Activated CD4-positive, alpha-beta memory T cell treated with anti-CD3 and anti-CD28 coated beads, Interleukin-2, amount 10 ng/mL, durations not matched to agents 7 days and 5 days (primary cell): ENCODE measurements around the gene FGB. TPM values are rescaled to one million over a fixed set of nuclear protein-coding genes. Genes with fewer than 3 reads are reported as not detected.

Experiments
- CTCF ChIA-PET: fragments of 350-600 bp; sonication (Branson Sonifier 250); formaldehyde crosslinking; loops from one replicate; lab custom pipeline; 2021; ENCODE audit warnings: antibody characterized with exemption, inconsistent platforms; lab: Charles Lee
- POLR2A ChIA-PET: fragments of 350-600 bp; sonication (Branson Sonifier 250); formaldehyde crosslinking; loops from one replicate; lab custom pipeline; 2021; ENCODE audit warnings: antibody characterized with exemption; lab: Charles Lee
- DNase-seq: peaks from one replicate; pipeline ENCODE4 v3.0.0-alpha.2; 2020
- H3K27ac Mint-ChIP-seq: one replicate; pipeline ENCODE4 v1.8.0; 2021; ENCODE audit warnings: mild to moderate bottlenecking, mixed read lengths
- H3K27me3 Mint-ChIP-seq: one replicate; pipeline ENCODE4 v1.8.0; 2021; ENCODE audit warnings: mixed read lengths
- H3K36me3 Mint-ChIP-seq: one replicate; pipeline ENCODE4 v1.8.0; 2021; ENCODE audit warnings: low read depth, mixed read lengths
- H3K4me1 Mint-ChIP-seq: one replicate; pipeline ENCODE4 v1.8.0; 2021; ENCODE audit warnings: mixed read lengths
- H3K4me3 Mint-ChIP-seq: one replicate; pipeline ENCODE4 v1.8.0; 2021; ENCODE audit warnings: mild to moderate bottlenecking, mixed read lengths
- H3K9me3 Mint-ChIP-seq: one replicate; pipeline ENCODE4 v1.8.0; 2021; ENCODE audit warnings: mixed read lengths
- total RNA-seq, 2 experiments: library from RNA; stranded (reverse); gene quantifications; one replicate each; pipeline ENCODE4 v1.2.3, GENCODE V29; 2021

Gene FGB
- total RNA-seq, 2 experiments from 2014 or later: not detected

DNA sequence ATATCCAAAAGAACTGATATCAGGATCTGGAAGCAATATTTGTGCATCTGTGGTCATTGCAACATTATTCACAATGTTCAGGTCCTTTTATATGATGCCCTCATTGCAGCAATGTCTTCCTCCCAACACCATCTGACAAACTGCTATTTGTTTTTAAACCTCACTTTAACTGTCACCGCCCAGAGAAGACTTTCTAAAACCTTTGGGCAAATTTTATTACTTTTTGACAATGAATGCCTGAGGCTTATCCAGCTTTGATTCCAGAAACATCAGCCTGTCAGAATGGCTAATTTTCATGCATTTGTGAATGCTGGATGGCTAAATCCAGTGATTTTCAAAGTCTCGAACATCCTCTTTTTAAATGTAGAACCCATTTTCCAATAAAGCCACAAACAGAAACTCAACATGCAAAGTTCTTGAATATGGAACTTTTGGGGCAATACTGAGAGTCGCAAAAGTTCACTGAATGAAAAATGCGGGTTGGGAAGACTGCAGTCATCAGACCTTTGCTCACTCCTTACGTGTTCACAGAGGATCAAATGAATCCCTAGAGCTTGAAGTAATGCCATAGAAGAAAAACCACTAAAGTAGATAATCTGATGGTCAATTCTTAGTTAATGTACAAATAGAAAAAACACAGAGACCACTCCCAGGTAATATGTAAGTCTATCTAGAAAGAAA lies 10.5 kb downstream of the FGB start:
- no peaks in the 10 kb centered on the region for H3K4me1 Mint-ChIP-seq
- ChIA-PET POLR2A (interaction anchor here (1.0 kb wide), 1 partner anchor 22 kb away, joined by 3 read pairs; no protein-coding TSS in a partner anchor), CTCF (interaction anchor here (1.2 kb wide), 1 partner anchor 21 kb away, joined by 3 read pairs; no protein-coding TSS in a partner anchor)
- H3K36me3 Mint-ChIP-seq: no peaks in the 10 kb centered on the region
- H3K4me3 Mint-ChIP-seq: no peak overlapping the region
- H3K27ac Mint-ChIP-seq: no peak overlapping the region
- DNase-seq: no peak
- no peaks in the 10 kb centered on the region for H3K9me3 Mint-ChIP-seq
- H3K27me3 Mint-ChIP-seq: peaks cover 5% of the 10 kb centered on the region

DNA sequence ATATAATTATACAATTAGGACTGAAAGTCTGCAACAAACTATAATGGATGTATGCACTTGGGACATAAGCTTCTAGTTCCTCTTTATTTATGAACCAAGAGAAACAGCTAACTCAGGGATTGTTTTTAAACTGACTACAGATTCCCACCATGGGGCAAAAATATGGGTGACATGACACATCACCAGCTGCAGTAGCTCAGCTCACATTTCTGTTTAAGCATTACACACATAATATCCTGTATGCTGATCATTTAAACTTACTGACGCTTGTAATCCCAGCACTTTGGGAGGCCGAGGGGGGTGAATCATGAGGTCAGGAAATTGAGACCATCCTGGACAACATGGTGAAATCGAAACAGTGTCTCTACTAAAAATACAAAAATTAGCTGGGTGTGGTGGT lies 11.5 kb downstream of the FGB start:
- POLR2A ChIA-PET: no interaction called here
- Mint-ChIP-seq H3K27ac (no peak overlapping the region), H3K4me1 (no peaks in the 10 kb centered on the region), H3K9me3 (no peaks in the 10 kb centered on the region), H3K4me3 (no peak overlapping the region), H3K36me3 (no peaks in the 10 kb centered on the region), H3K27me3 (peaks cover 9% of the 10 kb centered on the region)
- CTCF ChIA-PET: interaction anchor here (1.2 kb wide), 1 partner anchor 22 kb away, joined by 3 read pairs; no protein-coding TSS in a partner anchor
- DNase-seq: no peak

DNA sequence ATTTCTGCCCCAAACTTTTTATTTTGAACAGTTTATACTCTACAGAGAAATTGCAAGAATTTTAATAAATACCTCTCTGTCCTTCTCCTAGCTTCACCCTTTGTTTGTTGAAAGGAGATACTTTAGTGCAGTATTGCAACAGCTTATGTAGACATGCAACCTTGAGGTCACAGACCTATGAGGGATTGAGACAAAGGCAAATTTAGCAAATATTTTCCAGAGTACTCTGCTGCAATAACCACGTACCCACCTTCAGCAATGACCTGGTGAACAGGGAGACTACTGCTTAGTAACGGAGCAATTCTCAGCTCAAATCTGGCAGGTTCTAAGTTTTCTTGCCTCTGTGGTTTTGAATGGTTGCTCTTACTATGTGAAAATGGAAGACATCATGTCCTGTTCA lies 14.5 kb downstream of the FGB start:
- POLR2A ChIA-PET: no interaction called here
- peaks cover 9% of the 10 kb centered on the region for H3K27me3 Mint-ChIP-seq
- H3K4me3 Mint-ChIP-seq: no peak overlapping the region
- H3K27ac Mint-ChIP-seq: no peak overlapping the region
- DNase-seq: no peak
- H3K36me3 Mint-ChIP-seq: no peaks in the 10 kb centered on the region
- no peaks in the 10 kb centered on the region for H3K9me3 Mint-ChIP-seq
- H3K4me1 Mint-ChIP-seq: no peaks in the 10 kb centered on the region
- CTCF ChIA-PET: no interaction called here

DNA sequence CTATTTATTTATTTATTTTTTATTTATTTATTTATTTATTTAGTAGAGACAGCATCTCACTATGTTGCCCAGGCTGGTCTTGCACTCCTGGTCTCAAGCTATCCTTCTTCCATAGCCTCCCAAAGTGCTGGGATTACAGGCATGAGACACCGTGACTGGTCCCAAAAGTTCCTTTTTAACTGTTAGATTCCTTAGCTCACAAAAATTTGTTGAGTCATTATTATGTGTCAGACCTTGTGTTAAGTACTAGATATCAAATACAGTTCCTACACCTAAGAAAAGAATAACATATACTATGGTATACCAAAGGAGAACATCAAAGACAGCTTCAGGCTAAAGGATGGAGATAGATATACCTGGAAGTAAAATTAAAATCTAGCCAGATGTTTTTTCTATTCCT lies 16.1 kb downstream of the FGB start:
- no peak for DNase-seq
- ChIA-PET CTCF (no interaction called here), POLR2A (no interaction called here)
- no peak overlapping the region for H3K4me3 Mint-ChIP-seq
- H3K9me3 Mint-ChIP-seq: no peaks in the 10 kb centered on the region
- no peaks in the 10 kb centered on the region for H3K4me1 Mint-ChIP-seq
- peaks cover 9% of the 10 kb centered on the region for H3K27me3 Mint-ChIP-seq
- H3K27ac Mint-ChIP-seq: no peak overlapping the region
- H3K36me3 Mint-ChIP-seq: no peaks in the 10 kb centered on the region

DNA sequence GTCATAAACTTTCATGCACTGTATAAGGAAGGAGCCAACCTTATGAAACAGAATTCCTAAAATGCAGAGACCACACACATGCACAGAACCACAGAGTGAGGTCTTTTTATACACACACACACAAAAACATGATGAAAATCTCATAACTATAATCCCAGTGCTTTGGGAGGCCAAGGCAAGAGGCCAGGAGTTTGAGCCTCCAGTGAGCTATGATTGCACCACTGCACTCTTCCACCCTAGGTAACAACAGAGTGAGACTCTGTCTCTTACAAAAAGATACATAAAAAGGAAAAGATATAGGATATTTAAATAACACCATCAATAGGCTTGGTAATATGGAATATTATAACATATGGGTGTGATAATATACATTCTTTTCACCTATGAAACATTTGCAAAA lies 17.1 kb downstream of the FGB start:
- POLR2A ChIA-PET: no interaction called here
- no peak overlapping the region for H3K4me3 Mint-ChIP-seq
- CTCF ChIA-PET: no interaction called here

GRCh38 chr4:154582723-154583122 lies 19.9 kb downstream of the FGB start:
- no peak overlapping the region for H3K4me3 Mint-ChIP-seq
- H3K27me3 Mint-ChIP-seq: peaks cover 12% of the 10 kb centered on the region
- POLR2A ChIA-PET: no interaction called here

More for the DNA sequence above, 17.1 kb downstream of the FGB start:
- Mint-ChIP-seq H3K36me3 (no peaks in the 10 kb centered on the region), H3K4me1 (no peaks in the 10 kb centered on the region), H3K27me3 (peaks cover 9% of the 10 kb centered on the region), H3K9me3 (no peaks in the 10 kb centered on the region), H3K27ac (no peak overlapping the region)
- no peak for DNase-seq

GRCh38 chr4:154583230-154583629 lies 20.4 kb downstream of the FGB start:
- CTCF ChIA-PET: interaction anchor here (1.0 kb wide), 1 partner anchor 24 kb away, joined by 3 read pairs; no protein-coding TSS in a partner anchor
- H3K9me3 Mint-ChIP-seq: no peaks in the 10 kb centered on the region
- H3K27me3 Mint-ChIP-seq: peaks cover 12% of the 10 kb centered on the region
- H3K4me1 Mint-ChIP-seq: no peaks in the 10 kb centered on the region
- no peak overlapping the region for H3K27ac Mint-ChIP-seq
- H3K4me3 Mint-ChIP-seq: no peak overlapping the region
- POLR2A ChIA-PET: no interaction called here
- no peak for DNase-seq
- no peaks in the 10 kb centered on the region for H3K36me3 Mint-ChIP-seq

More at GRCh38 chr4:154582723-154583122, 19.9 kb downstream of the FGB start:
- Mint-ChIP-seq H3K36me3 (no peaks in the 10 kb centered on the region), H3K9me3 (no peaks in the 10 kb centered on the region), H3K4me1 (no peaks in the 10 kb centered on the region), H3K27ac (no peak overlapping the region)
- CTCF ChIA-PET: no interaction called here
- no peak for DNase-seq

DNA sequence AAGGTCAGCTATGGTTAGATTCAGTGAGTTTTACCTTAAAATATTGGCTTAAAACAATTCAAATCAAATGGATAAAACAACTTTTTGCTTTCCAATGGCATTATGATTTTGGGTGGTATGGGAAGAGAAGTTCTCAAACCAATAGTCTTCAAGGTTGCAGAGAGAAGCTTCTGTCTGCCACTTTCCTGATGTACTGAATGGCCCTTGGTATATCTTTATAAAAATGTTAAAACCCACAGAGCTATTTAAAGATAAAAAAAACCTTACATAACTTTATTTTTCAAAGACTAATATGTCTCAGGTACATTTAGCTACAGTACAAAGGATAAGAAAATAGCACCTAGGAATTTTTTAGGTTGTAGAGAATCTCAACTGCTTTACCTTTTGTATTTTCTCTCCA lies 20.9 kb downstream of the FGB start:
- no peaks in the 10 kb centered on the region for H3K4me1 Mint-ChIP-seq
- H3K9me3 Mint-ChIP-seq: no peaks in the 10 kb centered on the region
- no peak for DNase-seq
- H3K4me3 Mint-ChIP-seq: no peak overlapping the region
- peaks cover 12% of the 10 kb centered on the region for H3K27me3 Mint-ChIP-seq
- POLR2A ChIA-PET: no interaction called here
- H3K27ac Mint-ChIP-seq: no peak overlapping the region
- H3K36me3 Mint-ChIP-seq: no peaks in the 10 kb centered on the region
- CTCF ChIA-PET: interaction anchor here (1.0 kb wide), 1 partner anchor 24 kb away, joined by 3 read pairs; no protein-coding TSS in a partner anchor

DNA sequence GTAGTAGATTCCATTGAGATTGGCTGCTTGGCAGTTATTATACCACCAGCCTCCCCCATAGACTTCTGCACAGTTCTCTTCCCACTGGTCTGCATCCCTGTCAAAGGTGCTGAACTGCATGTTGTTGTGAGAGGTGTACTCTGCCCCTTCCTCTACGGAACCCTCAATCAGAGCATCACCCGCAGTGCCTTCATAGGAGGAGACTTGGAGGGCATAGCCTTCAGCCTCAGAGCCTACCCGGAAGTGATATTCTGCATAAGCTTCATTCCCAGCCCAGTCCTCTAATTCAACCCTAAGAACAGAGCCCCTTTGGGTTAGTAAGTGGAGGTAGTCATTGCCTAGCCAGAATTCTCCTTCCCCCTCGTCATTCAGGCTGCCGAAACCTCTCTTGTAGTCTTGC lies 21.4 kb downstream of the FGB start:
- H3K27me3 Mint-ChIP-seq: peaks cover 8% of the 10 kb centered on the region

DNA sequence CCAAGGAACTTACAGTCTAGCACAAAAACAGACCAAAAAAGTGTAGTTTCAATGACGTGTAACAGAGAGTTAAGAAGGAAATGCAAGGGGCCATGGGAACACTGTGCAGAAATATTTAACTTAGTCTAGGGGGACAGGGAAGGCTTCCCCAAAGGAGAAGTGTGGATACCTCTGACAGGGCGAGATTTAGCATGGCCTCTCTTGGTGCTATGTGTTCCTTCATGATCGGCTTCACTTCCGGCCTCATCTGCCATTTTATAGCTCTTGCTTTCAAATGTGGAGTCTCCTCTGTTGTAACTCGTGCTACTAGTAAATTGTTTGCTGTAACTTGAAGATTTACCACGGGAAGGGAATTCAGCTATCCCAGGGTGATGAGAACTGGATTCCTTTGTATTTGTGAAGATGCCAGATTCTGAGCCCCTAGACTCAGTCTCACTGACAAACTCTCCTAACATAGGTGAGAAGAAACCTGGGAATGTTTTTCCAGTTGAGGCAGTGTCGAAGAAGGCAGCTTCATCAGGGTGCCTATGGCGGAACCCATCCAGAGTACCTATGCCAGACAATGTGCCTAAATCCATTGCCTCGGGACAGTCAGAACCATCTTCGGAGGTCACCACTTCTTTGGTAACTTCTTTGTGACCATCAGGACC lies 22.7 kb downstream of the FGB start:
- Mint-ChIP-seq H3K9me3 (no peaks in the 10 kb centered on the region), H3K27ac (no peak overlapping the region), H3K4me1 (no peaks in the 10 kb centered on the region), H3K36me3 (no peaks in the 10 kb centered on the region), H3K4me3 (no peak overlapping the region), H3K27me3 (peaks cover 11% of the 10 kb centered on the region)
- DNase-seq: no peak
- POLR2A ChIA-PET: no interaction called here
- CTCF ChIA-PET: interaction anchor here (1.1 kb wide), 1 partner anchor 33 kb away, joined by 3 read pairs; no protein-coding TSS in a partner anchor

More for the DNA sequence above, 21.4 kb downstream of the FGB start:
- Mint-ChIP-seq H3K4me3 (no peak overlapping the region), H3K4me1 (no peaks in the 10 kb centered on the region), H3K27ac (no peak overlapping the region), H3K36me3 (no peaks in the 10 kb centered on the region), H3K9me3 (no peaks in the 10 kb centered on the region)
- POLR2A ChIA-PET: no interaction called here
- CTCF ChIA-PET: interaction anchor here (1.0 kb wide), 1 partner anchor 25 kb away, joined by 3 read pairs; no protein-coding TSS in a partner anchor
- no peak for DNase-seq

- Mint-ChIP-seq H3K27ac (no peak overlapping the region), H3K4me1 (no peaks in the 10 kb centered on the region), H3K9me3 (no peaks in the 10 kb centered on the region), H3K36me3 (no peaks in the 10 kb centered on the region), H3K4me3 (no peak overlapping the region), H3K27me3 (peaks cover 11% of the 10 kb centered on the region)
- DNase-seq: no peak
- POLR2A ChIA-PET: no interaction called here
- CTCF ChIA-PET: no interaction called here
Measured at GRCh38 chr4:154586296-154587033, 23.7 kb downstream of the FGB start.

DNA sequence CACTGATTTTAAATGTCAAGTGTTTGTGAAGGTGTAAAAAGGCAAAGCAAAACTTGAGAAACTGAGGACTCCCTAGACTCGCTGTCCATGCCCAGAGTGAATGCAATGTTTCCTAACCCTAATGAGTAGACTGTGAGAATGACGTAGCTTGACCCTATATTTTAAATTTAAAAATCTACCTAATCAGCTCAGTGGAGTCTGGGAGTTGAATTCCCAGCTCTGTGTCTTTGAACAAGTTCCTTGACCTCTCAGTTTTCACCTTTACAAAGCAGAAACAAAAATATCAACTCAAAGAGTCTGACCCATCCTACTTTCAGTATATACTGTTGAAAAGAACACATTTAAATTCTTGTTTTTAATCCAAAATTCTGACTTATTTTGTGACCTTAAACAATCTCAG lies 25.4 kb downstream of the FGB start:
- peaks cover 8% of the 10 kb centered on the region for H3K27me3 Mint-ChIP-seq
- ChIA-PET POLR2A (no interaction called here), CTCF (interaction anchor here (1.1 kb wide), 1 partner anchor 29 kb away, joined by 3 read pairs; no protein-coding TSS in a partner anchor)
- H3K9me3 Mint-ChIP-seq: no peaks in the 10 kb centered on the region
- no peak overlapping the region for H3K4me3 Mint-ChIP-seq
- no peaks in the 10 kb centered on the region for H3K4me1 Mint-ChIP-seq
- no peaks in the 10 kb centered on the region for H3K36me3 Mint-ChIP-seq
- no peak overlapping the region for H3K27ac Mint-ChIP-seq
- DNase-seq: no peak
